ENCODE measurements around the gene HOXA3. TPM values are rescaled to one million over a fixed set of nuclear protein-coding genes. Genes with fewer than 3 reads are reported as not detected.

HOXA3 gene
- polyA plus RNA-seq, 4 donors = 32.6 to 44.4 (median 39.4) TPM

DNA sequence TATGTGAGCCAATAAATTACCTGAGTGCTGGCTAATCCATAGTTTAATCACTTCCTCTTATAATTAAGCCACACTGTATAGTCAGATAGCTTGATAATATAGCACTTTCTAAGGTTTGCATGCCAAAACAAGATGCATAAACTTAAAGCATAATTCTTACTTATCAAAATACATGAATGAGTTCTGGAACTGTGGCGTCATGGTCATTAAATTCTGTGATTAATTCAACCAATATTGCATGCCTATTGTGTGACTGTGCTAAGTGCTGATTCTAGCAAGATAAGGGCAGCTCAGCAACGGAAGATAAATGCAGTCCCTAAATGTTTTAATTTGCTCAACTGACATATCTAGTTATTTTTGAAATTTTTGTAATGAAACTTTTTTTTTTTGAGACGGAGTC lies 86.2 kb downstream of the HOXA3 start:
- no peak for DNase-seq (ENCODE audit: low read depth in 4 of 4, low spot score in 3 of 4)

GRCh38 chr7:27065709-27066108 lies 86.7 kb downstream of the HOXA3 start:
- no peak for DNase-seq (ENCODE audit: low read depth in 4 of 4, low spot score in 3 of 4)

DNA sequence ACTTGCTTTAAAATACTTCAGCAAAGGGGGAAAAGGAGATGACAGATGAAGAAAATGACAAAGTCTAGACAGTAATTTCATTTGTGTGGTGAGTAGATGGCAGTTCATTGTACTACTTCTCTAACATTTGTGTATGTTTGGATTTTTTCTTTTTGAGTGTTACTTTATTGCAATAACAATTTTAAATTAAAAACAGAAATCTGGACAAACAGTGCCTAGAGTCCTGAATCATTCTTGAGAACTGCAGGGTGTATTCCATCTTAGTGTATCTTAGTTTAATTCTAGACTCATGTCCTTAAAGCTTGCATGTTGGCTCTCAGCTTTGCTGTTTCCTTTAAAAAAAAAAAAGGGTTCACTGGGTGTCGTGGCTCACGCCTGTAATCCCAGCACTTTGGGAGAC lies 87.7 kb downstream of the HOXA3 start:
- no peak for DNase-seq (ENCODE audit: low read depth in 4 of 4, low spot score in 3 of 4)

DNA sequence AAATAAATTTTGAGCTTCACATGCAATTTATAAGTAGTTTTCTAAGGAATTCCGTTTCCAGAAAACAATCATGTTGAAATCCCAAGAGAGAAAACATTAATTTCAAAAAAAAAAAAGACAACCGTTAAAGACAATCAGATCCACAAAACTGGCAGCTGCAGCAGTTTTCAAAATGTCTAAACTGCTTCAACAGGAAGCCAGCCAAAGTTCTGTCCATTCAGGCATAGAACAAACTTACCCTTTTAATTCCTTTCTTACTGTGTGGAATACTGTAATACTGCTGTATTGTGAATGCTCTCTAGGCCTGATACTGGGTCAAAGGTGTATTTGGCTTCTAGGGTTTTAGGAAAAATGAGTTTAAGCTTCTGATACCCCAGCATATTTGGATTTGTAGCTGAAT lies 88.2 kb downstream of the HOXA3 start:
- no peak for DNase-seq (ENCODE audit: low read depth in 4 of 4, low spot score in 3 of 4)

GRCh38 chr7:27062946-27063345 lies 89.4 kb downstream of the HOXA3 start:
- DNase-seq (ENCODE audit: low read depth in 4 of 4, low spot score in 3 of 4) = no peak

Other genes starting within 250 kb of the HOXA3 start
- 1 to 10 TPM; 2.3 to 3.6 (median 2.5) TPM for gene HOXA1, start 56.6 kb downstream of the HOXA3 start, polyA plus RNA-seq (ENCODE audit: insufficient read length in 4 of 4)
- 10 to 100 TPM in 1 of 4 donors, 1 to 10 TPM in 3; 8.2 to 10.1 (median 9.5) TPM for gene HOXA2, start 49.9 kb downstream of the HOXA3 start, polyA plus RNA-seq (ENCODE audit: insufficient read length in 4 of 4)
- gene HOXA4, start 21.8 kb downstream of the HOXA3 start, polyA plus RNA-seq (ENCODE audit: insufficient read length in 4 of 4) = 10 to 100 TPM; 20.4 to 24.3 (median 23.3) TPM
- gene HOXA5, start 8.9 kb downstream of the HOXA3 start, polyA plus RNA-seq (ENCODE audit: insufficient read length in 4 of 4) = 10 to 100 TPM; 71.9 to 83.8 (median 78.1) TPM
- gene HOXA6, start 4.8 kb downstream of the HOXA3 start, polyA plus RNA-seq (ENCODE audit: insufficient read length in 4 of 4) = 10 to 100 TPM; 24.3 to 43.2 (median 29.4) TPM
- gene HOXA7, start 4.1 kb upstream of the HOXA3 start, polyA plus RNA-seq (ENCODE audit: insufficient read length in 4 of 4) = 10 to 100 TPM; 28.8 to 32.1 (median 31.2) TPM
- gene HOXA9, start 13.0 kb upstream of the HOXA3 start, polyA plus RNA-seq (ENCODE audit: insufficient read length in 4 of 4) = 100 to 1,000 TPM in 3 of 4 donors, 10 to 100 TPM in 1; 92.9 to 122 (median 115) TPM
- gene HOXA10, start 21.7 kb upstream of the HOXA3 start, polyA plus RNA-seq (ENCODE audit: insufficient read length in 4 of 4) = 100 to 1,000 TPM; 144 to 166 (median 157) TPM
- 10 to 100 TPM; 35.0 to 41.3 (median 39.7) TPM for gene HOXA11, start 32.6 kb upstream of the HOXA3 start, polyA plus RNA-seq (ENCODE audit: insufficient read length in 4 of 4)
- gene HOXA13, start 47.5 kb upstream of the HOXA3 start, polyA plus RNA-seq (ENCODE audit: insufficient read length in 4 of 4) = under 1 TPM in 2 of 4 donors, not detected in 2; 0.01 to 0.06 TPM
- under 1 TPM in 2 of 4 donors, not detected in 2; 0.12 to 0.23 TPM for gene EVX1, start 90.2 kb upstream of the HOXA3 start, polyA plus RNA-seq (ENCODE audit: insufficient read length in 4 of 4)

Data from right renal pelvis (tissue), 4 donors.